Tibial nerve (tissue), 4 donors: Measurements from ENCODE around the gene GNB2. TPM values are rescaled to one million over a fixed set of nuclear protein-coding genes. Genes with fewer than 3 reads are reported as not detected.

Experiments
- DNase-seq, 2 donors: peaks; one replicate each; pipeline ENCODE4 v3.0.0-alpha.2; 2019; ENCODE audit warnings: low spot score in 2 of 2
- H3K27ac ChIP-seq, 4 donors: fragments of 200-600 bp; sonication (generic) in 3 of 4; one replicate each; pipeline ENCODE4 v1.5.1; 2017 to 2019; ENCODE audit warnings: mild to moderate bottlenecking in 1 of 4
- H3K27me3 ChIP-seq, 2 donors: fragments of 200-600 bp; sonication (generic) in 1 of 2; one replicate each; pipeline versions ENCODE4 v1.5.1 to v1.6.0; 2017 to 2019
- H3K36me3 ChIP-seq, 3 donors: fragments of 200-600 bp; sonication (generic); one replicate each; pipeline ENCODE4 v1.5.1; 2018 to 2019
- H3K4me1 ChIP-seq, 4 donors: fragments of 200-600 bp; sonication (generic) in 3 of 4; one replicate each; pipeline ENCODE4 v1.5.1; 2017 to 2019
- H3K4me3 ChIP-seq, 4 donors: fragments of 200-600 bp; sonication (generic) in 3 of 4; one replicate each; pipeline ENCODE4 v1.5.1; 2017 to 2019; ENCODE audit warnings: mild to moderate bottlenecking in 1 of 4, moderate library complexity in 1 of 4
- H3K9me3 ChIP-seq, 4 donors: fragments of 200-600 bp; sonication (generic) in 3 of 4; one replicate each; pipeline ENCODE4 v1.5.1; 2017 to 2019
- EP300 ChIP-seq, 2 donors: sonication (generic); formaldehyde crosslinking; IDR thresholded peaks; one replicate each; pipeline ENCODE4 v1.6.1; 2017; ENCODE audit warnings: antibody characterized with exemption in 2 of 2, mild to moderate bottlenecking in 1 of 2
- POLR2A ChIP-seq, 2 donors: fragments of 450-650 bp; IDR thresholded peaks; one replicate each; pipeline ENCODE4 v1.6.1; 2017; ENCODE audit warnings: antibody characterized with exemption in 2 of 2, mild to moderate bottlenecking in 2 of 2, moderate library complexity in 2 of 2
- WGBS, 2 donors: methylation state at CpG; one replicate each; pipeline ENCODE4 v1.1.5; 2018; 5-methylcytosine and 5-hydroxymethylcytosine counted together
- total RNA-seq, 4 donors: library from RNA; depleted of rRNA; stranded (reverse); fragments of >200 nt; gene quantifications; one replicate each; pipeline ENCODE4 v1.1.0, GENCODE V29; 2016
- TF ChIP-seq, protein P1 (sequence below), 5 experiments: fragments of 200-600 bp in 3 of 5; fragments of 450-650 bp in 2 of 5; sonication (generic) in 3 of 5; IDR thresholded peaks; one replicate each; pipeline ENCODE4 v1.5.1; 2016 to 2019; ENCODE audit warnings: antibody characterized with exemption in 5 of 5, mild to moderate bottlenecking in 3 of 5, moderate library complexity in 2 of 5

GNB2 gene
- total RNA-seq, 4 donors from 2014 or later, result 185 to 290 (median 248) TPM

DNA sequence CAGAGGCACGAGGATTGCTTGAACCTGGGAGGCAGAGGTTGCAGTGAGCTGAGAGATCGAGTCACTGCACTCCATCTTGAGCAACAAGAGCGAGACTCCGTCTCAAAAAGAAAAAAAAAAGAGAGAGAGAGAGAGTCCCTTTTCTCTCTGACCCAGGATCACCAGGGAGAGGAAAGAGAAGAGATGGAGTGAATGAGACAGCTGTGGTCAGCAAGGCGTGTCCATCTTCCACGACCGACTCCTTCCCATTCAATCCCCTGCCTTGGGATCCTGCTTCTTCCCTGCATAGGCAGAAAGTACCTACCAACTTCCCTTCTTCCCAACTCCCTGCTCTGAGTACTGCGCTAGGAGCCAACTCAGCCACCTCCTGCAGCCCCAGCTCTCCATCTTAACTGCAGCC is 54.7 kb downstream of the GNB2 start:
- DNase-seq, result no peak
- H3K4me3 ChIP-seq, result no peak overlapping the region
- peaks cover 0 to 7% of the 10 kb centered on the region in 2 donors for H3K27me3 ChIP-seq
- H3K9me3 ChIP-seq, result no peaks in the 10 kb centered on the region
- TF ChIP-seq, protein P1, sequence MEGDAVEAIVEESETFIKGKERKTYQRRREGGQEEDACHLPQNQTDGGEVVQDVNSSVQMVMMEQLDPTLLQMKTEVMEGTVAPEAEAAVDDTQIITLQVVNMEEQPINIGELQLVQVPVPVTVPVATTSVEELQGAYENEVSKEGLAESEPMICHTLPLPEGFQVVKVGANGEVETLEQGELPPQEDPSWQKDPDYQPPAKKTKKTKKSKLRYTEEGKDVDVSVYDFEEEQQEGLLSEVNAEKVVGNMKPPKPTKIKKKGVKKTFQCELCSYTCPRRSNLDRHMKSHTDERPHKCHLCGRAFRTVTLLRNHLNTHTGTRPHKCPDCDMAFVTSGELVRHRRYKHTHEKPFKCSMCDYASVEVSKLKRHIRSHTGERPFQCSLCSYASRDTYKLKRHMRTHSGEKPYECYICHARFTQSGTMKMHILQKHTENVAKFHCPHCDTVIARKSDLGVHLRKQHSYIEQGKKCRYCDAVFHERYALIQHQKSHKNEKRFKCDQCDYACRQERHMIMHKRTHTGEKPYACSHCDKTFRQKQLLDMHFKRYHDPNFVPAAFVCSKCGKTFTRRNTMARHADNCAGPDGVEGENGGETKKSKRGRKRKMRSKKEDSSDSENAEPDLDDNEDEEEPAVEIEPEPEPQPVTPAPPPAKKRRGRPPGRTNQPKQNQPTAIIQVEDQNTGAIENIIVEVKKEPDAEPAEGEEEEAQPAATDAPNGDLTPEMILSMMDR (IDR thresholded peaks at IDR 0.05), result no peak
- TF ChIP-seq POLR2A (IDR thresholded peaks at IDR 0.05) (no peak), EP300 (IDR thresholded peaks at IDR 0.05) (no peak)
- H3K36me3 ChIP-seq, result no peaks in the 10 kb centered on the region
- H3K4me1 ChIP-seq, result peaks cover 0 to 27% (median 0%) of the 10 kb centered on the region in 4 donors
- 66 to 68% methylated on average over 8 of the region's 8 CpGs for WGBS, 2 donors
- no peak overlapping the region for H3K27ac ChIP-seq

Other genes starting within 250 kb of the GNB2 start
- gene ZCWPW1, start 245.0 kb upstream of the GNB2 start, total RNA-seq, result 1 to 10 TPM; 3.6 to 7.3 (median 4.9) TPM
- gene MEPCE, start 243.9 kb upstream of the GNB2 start, total RNA-seq, result 10 to 100 TPM; 39.5 to 50.2 (median 46.6) TPM
- 10 to 100 TPM; 44.3 to 85.8 (median 53.3) TPM for gene PPP1R35, start 237.2 kb upstream of the GNB2 start, total RNA-seq
- gene SPACDR, start 209.5 kb upstream of the GNB2 start, total RNA-seq, result 1 to 10 TPM in 3 of 4 donors, not detected in 1; 1.5 to 2.1 (median 1.8) TPM
- gene TSC22D4, start 194.5 kb upstream of the GNB2 start, total RNA-seq, result 100 to 1,000 TPM; 154 to 224 (median 188) TPM
- gene NYAP1, start 189.8 kb upstream of the GNB2 start, total RNA-seq, result 10 to 100 TPM in 3 of 4 donors, 1 to 10 TPM in 1; 8.8 to 21.3 (median 11.4) TPM
- gene AGFG2, start 134.5 kb upstream of the GNB2 start, total RNA-seq, result 10 to 100 TPM; 17.1 to 54.6 (median 35.0) TPM
- gene SAP25, start 99.8 kb upstream of the GNB2 start, total RNA-seq, result 1 to 10 TPM; 2.4 to 8.4 (median 4.6) TPM
- gene LRCH4, start 87.6 kb upstream of the GNB2 start, total RNA-seq, result 100 to 1,000 TPM; 135 to 174 (median 170) TPM
- 1 to 10 TPM in 1 of 4 donors, under 1 TPM in 2, not detected in 1; 0.30 to 2.2 (median 0.84) TPM for gene FBXO24, start 87.4 kb upstream of the GNB2 start, total RNA-seq
- 100 to 1,000 TPM in 3 of 4 donors, 10 to 100 TPM in 1; 55.9 to 155 (median 125) TPM for gene PCOLCE, start 71.4 kb upstream of the GNB2 start, total RNA-seq
- gene MOSPD3, start 61.2 kb upstream of the GNB2 start, total RNA-seq, result 10 to 100 TPM in 3 of 4 donors, 1 to 10 TPM in 1; 9.4 to 31.2 (median 24.3) TPM
- 1 to 10 TPM in 1 of 4 donors, not detected in 3; 2.1 TPM for gene TFR2, start 32.2 kb upstream of the GNB2 start, total RNA-seq
- not detected for gene ACTL6B, start 17.3 kb upstream of the GNB2 start, total RNA-seq
- 10 to 100 TPM; 50.9 to 98.1 (median 64.7) TPM for gene GIGYF1, start 20.5 kb downstream of the GNB2 start, total RNA-seq
- 10 to 100 TPM; 23.1 to 50.7 (median 35.6) TPM for gene POP7, start 32.4 kb downstream of the GNB2 start, total RNA-seq
- gene EPO, start 46.7 kb downstream of the GNB2 start, total RNA-seq, result under 1 TPM in 2 of 4 donors, not detected in 2; 0.30 to 0.59 TPM
- gene ZAN, start 59.9 kb downstream of the GNB2 start, total RNA-seq, result not detected
- 10 to 100 TPM; 15.5 to 37.5 (median 25.9) TPM for gene EPHB4, start 153.8 kb downstream of the GNB2 start, total RNA-seq
- 10 to 100 TPM; 11.8 to 36.8 (median 32.1) TPM for gene SLC12A9, start 179.0 kb downstream of the GNB2 start, total RNA-seq
- 100 to 1,000 TPM in 1 of 4 donors, 10 to 100 TPM in 3; 63.9 to 119 (median 80.8) TPM for gene TRIP6, start 193.6 kb downstream of the GNB2 start, total RNA-seq
- 100 to 1,000 TPM in 1 of 4 donors, 10 to 100 TPM in 3; 72.6 to 124 (median 88.6) TPM for gene SRRT, start 201.4 kb downstream of the GNB2 start, total RNA-seq
- gene UFSP1, start 216.0 kb downstream of the GNB2 start, total RNA-seq, result 10 to 100 TPM in 1 of 4 donors, 1 to 10 TPM in 3; 2.8 to 13.3 (median 5.0) TPM
- 1 to 10 TPM in 1 of 4 donors, not detected in 3; 3.0 TPM for gene ACHE, start 222.1 kb downstream of the GNB2 start, total RNA-seq